ENCODE results near the gene FOXP1.

DNA sequence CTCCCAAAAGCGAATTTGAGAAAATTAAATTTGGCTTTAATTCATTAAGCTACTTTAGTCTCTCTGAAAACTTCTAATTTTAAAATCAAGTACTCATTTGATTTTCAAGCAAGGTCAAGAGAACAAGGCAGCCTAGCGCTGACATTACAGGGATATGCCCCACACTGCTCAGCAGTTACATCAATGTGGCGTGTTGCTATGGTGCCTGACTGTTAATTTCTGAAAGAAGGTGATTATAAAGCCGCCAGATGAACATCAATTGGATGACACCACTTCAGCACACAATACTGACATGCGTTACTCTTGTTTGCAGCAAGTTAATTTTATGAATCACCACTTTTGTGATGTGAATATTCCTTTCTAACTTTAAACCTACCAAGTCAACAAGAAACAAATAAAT, 284.4 kb downstream of the FOXP1 start:
- TF ChIP-seq, protein P1, sequence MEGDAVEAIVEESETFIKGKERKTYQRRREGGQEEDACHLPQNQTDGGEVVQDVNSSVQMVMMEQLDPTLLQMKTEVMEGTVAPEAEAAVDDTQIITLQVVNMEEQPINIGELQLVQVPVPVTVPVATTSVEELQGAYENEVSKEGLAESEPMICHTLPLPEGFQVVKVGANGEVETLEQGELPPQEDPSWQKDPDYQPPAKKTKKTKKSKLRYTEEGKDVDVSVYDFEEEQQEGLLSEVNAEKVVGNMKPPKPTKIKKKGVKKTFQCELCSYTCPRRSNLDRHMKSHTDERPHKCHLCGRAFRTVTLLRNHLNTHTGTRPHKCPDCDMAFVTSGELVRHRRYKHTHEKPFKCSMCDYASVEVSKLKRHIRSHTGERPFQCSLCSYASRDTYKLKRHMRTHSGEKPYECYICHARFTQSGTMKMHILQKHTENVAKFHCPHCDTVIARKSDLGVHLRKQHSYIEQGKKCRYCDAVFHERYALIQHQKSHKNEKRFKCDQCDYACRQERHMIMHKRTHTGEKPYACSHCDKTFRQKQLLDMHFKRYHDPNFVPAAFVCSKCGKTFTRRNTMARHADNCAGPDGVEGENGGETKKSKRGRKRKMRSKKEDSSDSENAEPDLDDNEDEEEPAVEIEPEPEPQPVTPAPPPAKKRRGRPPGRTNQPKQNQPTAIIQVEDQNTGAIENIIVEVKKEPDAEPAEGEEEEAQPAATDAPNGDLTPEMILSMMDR (IDR thresholded peaks at IDR 0.05), result no peak
- TF ChIP-seq POLR2A (IDR thresholded peaks at IDR 0.05) (no peak), POLR2AphosphoS5 (IDR thresholded peaks at IDR 0.05) (no peak)

All from breast epithelium (tissue), 3 donors.